HG03439 (cell line): Measurements from ENCODE around the gene PDE4B.
A peak's percentile ranks its signal among the peaks of the same experiment; 100 is the strongest.
"Not testable (repeated sequence)": the region's sequence is repeated elsewhere in the genome, so short reads cannot be mapped to it uniquely, and the experiment has no call there.

Experiments
- ATAC-seq: cut with Tn5 transposase; IDR thresholded peaks from one replicate; pipeline ENCODE4 v1.9.1; 2021; ENCODE audit warnings: mild to moderate bottlenecking, moderate library complexity; ENCODE audit not compliant: unreplicated experiment

Gene PDE4B

GRCh38 chr1:65813956-65814355 lies 21.3 kb downstream of the PDE4B start:
- ATAC-seq: no peak

DNA sequence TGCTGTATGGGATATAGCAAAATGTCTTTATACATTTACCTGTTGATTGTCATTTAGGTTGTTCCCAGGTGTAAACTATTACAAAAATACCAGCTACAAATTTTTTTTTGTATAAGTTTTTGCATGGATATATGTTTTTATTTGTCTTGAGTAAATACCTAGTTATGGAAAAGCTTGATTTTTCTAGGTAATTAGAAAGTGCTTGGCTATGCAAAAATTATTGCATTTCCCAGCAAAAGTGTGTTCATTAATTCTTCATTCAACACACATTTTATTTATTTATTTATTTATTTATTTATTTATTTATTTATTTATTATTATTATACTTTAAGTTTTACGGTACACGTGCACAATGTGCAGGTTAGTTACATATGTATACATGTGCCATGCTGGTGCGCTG lies 22.1 kb downstream of the PDE4B start:
- no peak for ATAC-seq

- no peak for ATAC-seq
Measured at GRCh38 chr1:65817891-65818290, 25.2 kb downstream of the PDE4B start.

DNA sequence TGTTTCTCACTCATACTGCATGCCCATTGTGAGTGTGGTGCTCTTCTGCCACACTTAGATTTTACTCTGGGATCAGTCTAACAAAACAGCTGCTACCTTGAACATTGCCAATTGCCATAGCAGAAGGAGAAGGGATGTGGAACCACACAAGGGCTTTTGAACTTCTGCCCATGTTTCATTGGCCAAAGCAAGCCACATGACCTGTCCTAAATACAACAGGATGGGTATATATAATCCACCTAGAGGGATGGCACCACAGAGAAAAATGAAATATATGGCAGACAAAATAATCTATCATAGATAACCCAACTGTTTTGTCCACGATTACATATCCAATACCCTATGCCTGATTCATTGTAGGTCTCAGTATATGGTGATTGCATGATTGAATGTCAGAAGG lies 26.3 kb downstream of the PDE4B start:
- ATAC-seq: no peak

DNA sequence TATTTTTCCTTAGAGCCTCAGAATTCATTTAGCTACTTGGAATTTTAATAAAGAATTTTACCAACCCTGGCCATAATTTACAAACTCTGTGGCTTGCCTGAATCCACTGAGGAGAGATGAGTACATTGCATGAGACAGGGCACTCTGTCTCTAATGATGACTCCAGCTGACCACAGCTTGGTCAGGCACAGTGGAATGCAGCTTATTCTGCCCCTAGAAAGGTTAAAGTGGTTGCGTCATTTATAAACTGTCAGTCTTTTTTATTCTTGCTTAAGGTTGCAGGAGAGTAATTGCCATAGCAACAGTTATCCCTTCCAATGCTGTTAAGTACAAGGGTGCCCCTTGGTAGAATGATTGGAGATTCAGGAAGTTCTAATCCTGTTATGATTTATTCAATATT lies 28.3 kb downstream of the PDE4B start:
- no peak for ATAC-seq

GRCh38 chr1:65821386-65821785 lies 28.7 kb downstream of the PDE4B start:
- no peak for ATAC-seq

GRCh38 chr1:65824103-65824502 lies 31.4 kb downstream of the PDE4B start:
- ATAC-seq: no peak

DNA sequence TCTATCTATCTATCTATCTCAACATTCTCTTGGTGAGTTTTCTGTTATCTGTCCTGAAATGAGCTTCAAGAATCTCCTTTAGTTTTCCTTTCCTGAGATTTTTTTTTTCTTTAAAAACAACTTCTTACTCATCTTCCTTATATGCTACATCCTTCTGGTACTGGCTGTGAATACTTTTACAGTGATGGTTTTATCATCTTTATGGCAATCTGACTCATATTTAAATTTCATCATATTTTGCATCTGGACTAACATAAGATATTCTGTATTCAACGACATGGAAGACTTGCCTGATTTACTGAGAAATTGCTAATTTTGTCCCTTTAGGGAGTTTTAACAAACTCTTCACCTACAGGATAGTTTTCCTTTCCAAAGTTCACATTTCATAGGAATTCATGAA lies 33.0 kb downstream of the PDE4B start:
- no peak for ATAC-seq

DNA sequence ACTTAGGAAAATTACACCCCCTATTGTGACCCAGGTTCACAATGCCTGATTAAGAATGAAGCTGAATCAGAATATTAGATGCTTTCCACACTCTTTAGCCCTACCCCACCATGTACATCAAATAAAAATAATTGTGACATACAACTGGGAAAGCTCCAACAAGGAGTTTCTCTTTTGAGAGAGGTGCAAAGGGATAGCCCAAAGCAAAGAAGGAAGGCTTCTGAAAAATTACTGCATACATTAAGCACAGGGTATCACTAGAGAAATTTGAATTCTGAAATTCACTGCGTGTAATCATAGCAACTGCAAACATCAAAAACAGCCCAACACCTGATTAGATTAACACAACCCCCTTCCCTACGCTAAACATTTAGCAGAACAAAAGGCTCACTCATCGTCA lies 34.1 kb downstream of the PDE4B start:
- ATAC-seq: no peak

DNA sequence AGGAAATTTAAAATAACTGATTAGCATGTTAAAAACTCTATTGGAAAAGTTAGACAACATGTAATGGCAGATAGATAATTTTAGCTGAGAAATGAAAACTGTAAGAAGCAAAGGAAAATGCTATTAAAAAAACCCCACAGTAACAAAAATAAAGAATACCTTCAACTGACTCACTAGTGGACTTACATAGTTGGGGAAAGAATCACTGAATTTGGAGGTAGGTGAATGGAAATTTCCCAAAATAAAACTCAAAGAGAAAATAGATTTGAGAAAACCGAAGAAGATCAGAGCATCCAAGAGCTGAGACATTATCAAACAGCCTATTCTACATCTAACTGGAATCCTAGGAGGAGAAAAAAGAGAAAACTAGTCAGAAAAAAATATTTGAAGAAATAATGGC lies 34.7 kb downstream of the PDE4B start:
- ATAC-seq: no peak

DNA sequence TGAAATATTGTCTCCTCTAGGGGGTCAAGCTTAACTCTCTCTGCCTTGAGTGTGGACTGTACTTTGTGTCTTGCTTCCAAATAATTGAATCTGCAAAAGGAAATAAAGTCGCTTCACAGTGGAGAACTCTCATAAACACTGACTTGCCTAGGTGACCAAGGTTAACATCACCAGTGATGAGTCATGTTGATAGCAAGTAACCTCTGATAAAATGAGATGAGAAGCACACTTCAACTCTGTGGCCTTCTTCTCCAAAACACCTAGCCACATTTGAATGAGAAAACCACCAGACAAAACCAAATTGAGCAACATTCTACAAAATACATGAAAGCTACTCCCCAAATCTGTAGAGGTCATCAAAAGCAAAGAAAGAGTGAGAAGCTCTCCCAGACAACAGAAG lies 37.6 kb downstream of the PDE4B start:
- ATAC-seq: no peak

GRCh38 chr1:65832296-65832695 lies 39.6 kb downstream of the PDE4B start:
- no peak for ATAC-seq

- no peak for ATAC-seq
Measured at GRCh38 chr1:65836686-65837085, 44.0 kb downstream of the PDE4B start.

DNA sequence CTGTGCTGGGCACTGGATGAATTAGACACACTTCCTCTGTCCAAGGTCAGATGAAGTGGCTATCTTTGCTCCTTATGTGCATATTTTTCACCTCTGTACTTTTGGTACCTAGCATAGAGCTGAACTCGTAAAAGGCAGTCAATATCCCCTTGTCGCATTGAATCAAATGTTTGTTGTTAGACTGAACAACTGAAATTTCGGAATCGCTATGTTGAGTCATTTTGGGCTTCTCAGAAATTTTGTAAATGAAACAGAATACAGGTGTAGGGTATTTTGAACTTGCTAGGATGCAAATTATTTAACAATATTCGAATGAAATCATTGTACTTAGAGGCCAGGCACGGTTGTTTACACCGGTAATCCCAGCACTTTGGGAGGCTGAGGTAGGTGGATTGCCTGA lies 48.0 kb downstream of the PDE4B start:
- no peak for ATAC-seq

- ATAC-seq: no peak
Measured at GRCh38 chr1:65844296-65844695, 51.6 kb downstream of the PDE4B start.

DNA sequence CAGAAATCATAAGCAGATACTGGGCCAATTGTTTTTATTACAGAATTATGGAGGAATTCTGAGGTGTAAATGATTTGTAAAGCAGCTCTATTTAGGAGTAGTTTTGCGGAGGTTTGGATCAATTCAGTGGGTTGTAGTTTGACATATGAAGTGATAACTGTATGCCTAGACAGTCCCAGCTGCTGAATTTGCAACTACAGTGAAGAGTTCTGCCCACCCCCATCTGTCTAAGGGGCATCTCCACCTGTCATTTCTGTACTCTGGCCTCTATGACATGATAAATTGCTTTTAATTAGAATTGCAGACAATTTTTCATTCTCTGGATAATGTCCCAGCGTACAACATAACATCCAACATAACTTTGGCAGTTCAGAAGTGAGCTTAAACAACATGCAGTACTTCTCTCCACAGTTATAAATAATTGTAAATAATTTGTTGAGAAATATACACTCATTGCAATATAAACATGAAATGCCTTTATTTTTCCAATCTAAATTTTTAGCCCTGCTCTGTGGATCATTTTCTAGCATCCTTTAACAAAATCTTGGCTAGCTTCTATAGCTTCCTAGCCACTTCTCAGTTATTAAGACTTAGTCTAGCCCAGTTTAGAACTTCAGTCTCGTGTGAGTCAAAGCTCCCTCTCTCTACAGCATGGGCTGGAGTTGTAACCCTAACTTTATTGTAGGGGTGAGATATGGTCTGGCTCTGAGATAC lies 52.3 kb downstream of the PDE4B start:
- ATAC-seq: no peak

DNA sequence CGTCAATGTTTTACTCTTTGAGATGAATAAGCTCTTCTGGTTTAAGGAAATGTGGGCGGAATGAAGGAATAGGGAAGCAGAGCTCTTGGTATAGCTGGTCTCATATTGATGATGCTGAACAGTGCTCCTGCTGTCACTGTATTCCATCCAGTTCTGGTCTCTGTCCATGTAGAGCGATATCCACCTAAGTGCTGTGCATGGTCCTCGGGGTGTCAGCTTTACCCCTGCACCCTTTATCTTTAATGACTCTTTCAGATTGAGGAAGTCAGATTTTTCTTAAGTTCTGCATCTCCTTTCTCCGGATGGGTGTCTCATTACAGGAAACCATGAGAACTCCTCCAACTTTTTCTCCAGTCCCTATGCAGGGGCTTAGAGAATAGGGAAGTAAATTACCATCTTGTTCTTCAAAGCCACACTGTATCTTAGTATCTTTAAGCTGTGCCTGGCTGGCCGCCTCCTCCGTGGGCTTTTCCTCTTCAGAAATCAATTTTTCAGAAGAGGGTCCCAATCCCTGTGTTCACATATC lies 52.9 kb downstream of the PDE4B start:
- ATAC-seq: no peak

DNA sequence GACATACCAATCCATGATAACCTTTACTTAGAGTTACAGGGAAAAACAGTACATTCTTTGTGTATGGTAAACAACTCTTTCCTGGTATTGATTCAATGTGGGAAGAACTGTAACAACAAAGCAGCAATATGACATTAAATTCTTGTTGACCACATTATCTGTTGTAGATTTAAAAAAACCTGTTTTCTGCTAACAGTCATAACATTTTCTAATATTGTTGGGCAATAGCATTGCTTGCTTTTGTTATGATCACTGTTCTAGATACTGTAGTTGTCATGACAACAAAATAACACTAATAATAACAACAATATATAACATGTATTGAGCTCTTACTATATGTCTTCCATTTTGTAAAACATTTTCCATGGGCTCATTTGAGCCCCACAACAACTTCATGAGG lies 54.2 kb downstream of the PDE4B start:
- no peak for ATAC-seq

GRCh38 chr1:65850281-65850680 lies 57.6 kb downstream of the PDE4B start:
- ATAC-seq: no peak

DNA sequence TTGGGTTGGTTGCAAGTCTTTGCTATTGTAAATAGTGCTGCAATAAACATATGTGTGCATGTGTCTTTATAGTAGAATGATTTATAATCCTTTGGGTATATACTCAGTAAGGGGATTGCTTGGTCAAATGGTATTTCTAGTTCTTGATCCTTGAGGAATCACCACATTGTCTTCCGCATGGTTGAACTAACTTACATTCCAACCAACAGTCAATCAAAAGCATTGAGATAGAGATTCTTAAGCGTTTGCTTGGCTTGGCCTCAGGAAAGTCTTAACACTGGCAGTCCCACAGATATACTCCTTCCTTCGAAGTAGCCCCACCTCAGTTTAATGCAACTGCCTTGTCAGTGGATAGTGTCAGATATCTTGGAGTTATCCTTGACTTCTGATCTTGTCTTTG lies 63.9 kb downstream of the PDE4B start:
- ATAC-seq: not testable (repeated sequence)

DNA sequence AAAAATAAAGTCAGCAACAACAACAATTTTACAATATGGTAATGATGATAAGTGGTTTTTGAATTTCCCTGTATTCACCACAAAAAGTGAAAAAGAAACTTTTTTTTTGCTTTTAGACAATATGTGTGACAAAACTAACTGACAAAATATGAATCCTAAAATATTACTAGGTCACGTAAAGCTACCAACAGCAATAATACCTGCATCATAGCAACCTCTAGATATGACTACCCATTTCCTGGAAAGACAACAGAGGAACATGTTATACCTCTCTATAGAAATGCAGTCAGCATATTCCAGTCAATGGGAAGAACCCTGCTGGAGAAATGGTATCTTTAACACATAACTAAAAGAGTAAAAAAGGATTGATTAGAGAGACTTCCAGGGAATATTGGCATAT lies 73.7 kb downstream of the PDE4B start:
- ATAC-seq: peak; percentile 69

- no peak for ATAC-seq
Measured at GRCh38 chr1:65872301-65872700, 79.6 kb downstream of the PDE4B start.

- not testable (repeated sequence) for ATAC-seq
Measured at GRCh38 chr1:65878342-65878741, 85.6 kb downstream of the PDE4B start.
